Endothelial cell of coronary artery (primary cell): ENCODE measurements around the gene GRB7. TPM values are rescaled to one million over a fixed set of nuclear protein-coding genes. Genes with fewer than 3 reads are reported as not detected.

Experiments
- total RNA-seq: library from RNA; depleted of rRNA; stranded (reverse); fragments of >200 nt; gene quantifications from 2 replicates; pipeline ENCODE4 v1.2.3, GENCODE V29; 2014

Gene GRB7
- total RNA-seq: not detected in 2 replicates

GRCh38 chr17:39737760-39738567 is at the start of gene GRB7:
GRB7 (plus strand) TSS chr17:39737938; CDS start chr17:39742302, 4,364 bp downstream.

DNA sequence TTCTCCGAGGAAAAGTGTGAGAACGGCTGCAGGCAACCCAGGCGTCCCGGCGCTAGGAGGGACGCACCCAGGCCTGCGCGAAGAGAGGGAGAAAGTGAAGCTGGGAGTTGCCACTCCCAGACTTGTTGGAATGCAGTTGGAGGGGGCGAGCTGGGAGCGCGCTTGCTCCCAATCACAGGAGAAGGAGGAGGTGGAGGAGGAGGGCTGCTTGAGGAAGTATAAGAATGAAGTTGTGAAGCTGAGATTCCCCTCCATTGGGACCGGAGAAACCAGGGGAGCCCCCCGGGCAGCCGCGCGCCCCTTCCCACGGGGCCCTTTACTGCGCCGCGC is 38.0 kb upstream of the GRB7 start, which contains the start of gene ERBB2:
ERBB2 (plus strand) TSS at position 247 of the 330 bp plus-strand sequence. CDS start 175 bp downstream, outside the sequence.

GRCh38 chr17:39730095-39730921 is 7.4 kb upstream of the GRB7 start, which contains the start of gene MIEN1:
MIEN1 (minus strand) TSS chr17:39730532; CDS start chr17:39730495, 37 bp downstream.

Other genes with a start within 250 kb of the GRB7 start
- not detected in 2 replicates for gene NEUROD2, start 130.0 kb upstream of the GRB7 start, total RNA-seq
- not detected in 2 replicates for gene PPP1R1B, start 111.0 kb upstream of the GRB7 start, total RNA-seq
- 20.1 and 26.4 TPM in 2 replicates for gene STARD3, start 100.8 kb upstream of the GRB7 start, total RNA-seq
- 0.18 and 0.28 TPM in 2 replicates for gene TCAP, start 72.6 kb upstream of the GRB7 start, total RNA-seq
- gene PNMT, start 69.5 kb upstream of the GRB7 start, total RNA-seq: not detected in 2 replicates
- gene PGAP3, start 49.9 kb upstream of the GRB7 start, total RNA-seq: 3.0 and 3.8 TPM in 2 replicates
- 19.2 and 21.8 TPM in 2 replicates for gene ERBB2, start 37.9 kb upstream of the GRB7 start, total RNA-seq
- gene MIEN1, start 7.4 kb upstream of the GRB7 start, total RNA-seq: 11.3 and 12.6 TPM in 2 replicates
- not detected in 2 replicates for gene IKZF3, start 126.4 kb downstream of the GRB7 start, total RNA-seq
- gene ZPBP2, start 130.3 kb downstream of the GRB7 start, total RNA-seq: not detected in 2 replicates
- gene GSDMB, start 180.7 kb downstream of the GRB7 start, total RNA-seq: 1.4 and 7.1 TPM in 2 replicates
- gene ORMDL3, start 189.7 kb downstream of the GRB7 start, total RNA-seq: 22.4 and 35.8 TPM in 2 replicates
- gene LRRC3C, start 189.8 kb downstream of the GRB7 start, total RNA-seq: not detected in 2 replicates
- not detected in 2 replicates for gene GSDMA, start 225.1 kb downstream of the GRB7 start, total RNA-seq
- 90.3 and 118 TPM in 2 replicates for gene PSMD3, start 242.9 kb downstream of the GRB7 start, total RNA-seq